Erythroblast (primary cell): ENCODE data around the gene MUC3A.
"Not testable (repeated sequence)": the region's sequence is repeated elsewhere in the genome, so short reads cannot be mapped to it uniquely, and the experiment has no call there.

Experiments used
- GATA1 ChIP-seq: IDR thresholded peaks from 2 replicates; pipeline ENCODE4 v1.6.1; 2011; ENCODE audit warnings: low read depth, mild to moderate bottlenecking, control low read depth, low read length, moderate library complexity
- POLR2A ChIP-seq: IDR thresholded peaks from 2 replicates; pipeline ENCODE4 v1.6.1; 2011; ENCODE audit warnings: mild to moderate bottlenecking, low read length

DNA sequence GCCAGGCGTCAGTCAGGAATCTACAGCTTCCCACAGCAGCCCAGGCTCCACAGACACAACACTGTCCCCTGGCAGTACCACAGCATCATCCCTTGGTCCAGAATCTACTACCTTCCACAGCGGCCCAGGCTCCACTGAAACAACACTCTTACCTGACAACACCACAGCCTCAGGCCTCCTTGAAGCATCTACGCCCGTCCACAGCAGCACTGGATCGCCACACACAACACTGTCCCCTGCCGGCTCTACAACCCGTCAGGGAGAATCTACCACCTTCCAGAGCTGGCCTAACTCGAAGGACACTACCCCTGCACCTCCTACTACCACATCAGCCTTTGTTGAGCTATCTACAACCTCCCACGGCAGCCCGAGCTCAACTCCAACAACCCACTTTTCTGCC, 50.7 kb downstream of the MUC3A start:
- TF ChIP-seq POLR2A, GATA1: not testable (repeated sequence)
